GM12878 (cell line): Measurements from ENCODE around the gene GNGT2. TPM values are rescaled to one million over a fixed set of nuclear protein-coding genes. Genes with fewer than 3 reads are reported as not detected.

ENCODE experiments used
- ATAC-seq: fragments of 200-7000 bp; cut with Tn5 transposase; 3 replicates; pipeline ENCODE4 v1.9.1; 2020; ENCODE audit warnings: mild to moderate bottlenecking, moderate library complexity
- BruUV-seq: library from RNA; stranded (reverse); fragments of 400-500 nt; replicated peaks from 2 replicates; lab custom pipeline; 2021; lab: Mats Ljungman, UMichigan
- CTCF ChIA-PET: fragments of 300-600 bp; sonication (Branson Sonifier 250); formaldehyde crosslinking; extraction: SDS; loops from one replicate; lab custom pipeline; 2021; ENCODE audit warnings: inconsistent platforms; lab: Yijun Ruan, JAX
- POLR2A ChIA-PET: fragments of 350-600 bp; formaldehyde crosslinking; extraction: SDS; loops from one replicate; lab custom pipeline; 2021; ENCODE audit warnings: inconsistent platforms; lab: Charles Lee
- RAD21 ChIA-PET: fragments of 300-600 bp; sonication (Branson Sonifier 250); formaldehyde crosslinking; loops from one replicate; lab custom pipeline; 2023; ENCODE audit warnings: antibody characterized with exemption; ENCODE audit not compliant: unreplicated experiment; lab: Charles Lee
- SMC1A ChIA-PET: fragments of 300-600 bp; sonication (Branson Sonifier 250); formaldehyde crosslinking; loops from one replicate; lab custom pipeline; 2023; ENCODE audit not compliant: unreplicated experiment, uncharacterized antibody; lab: Charles Lee
- DNase-seq: peaks from one replicate; pipeline ENCODE4 v3.0.0-alpha.2; 2011; ENCODE audit warnings: low read depth, low spot score
- FAIRE-seq: peaks from 3 replicates; lab custom pipeline; 2011; peaks lifted over from hg19 to GRCh38; lab: Jason Lieb, UNC
- H2AFZ ChIP-seq: 2 replicates; pipeline ENCODE4 v1.6.0; 2011; ENCODE audit warnings: low read depth, low read length, control low read depth; ENCODE audit not compliant: control insufficient read depth
- H3K27ac ChIP-seq: 2 replicates; pipeline ENCODE4 v1.5.1; 2011; ENCODE audit warnings: control low read depth; ENCODE audit not compliant: control insufficient read depth, insufficient read depth
- H3K27me3 ChIP-seq, 2 experiments: replicated peaks in 1 of 2; 2 replicates each; pipeline versions ENCODE4 v1.6.0 to v1.6.1; 2011; ENCODE audit warnings: low read length in 1 of 2; ENCODE audit not compliant: control insufficient read depth in 2 of 2, insufficient read depth in 2 of 2
- H3K36me3 ChIP-seq, 2 experiments: 2 replicates each; pipeline ENCODE4 v1.5.1; 2011; ENCODE audit warnings: low read length in 1 of 2; ENCODE audit not compliant: control insufficient read depth in 2 of 2, insufficient read depth in 2 of 2
- H3K4me1 ChIP-seq: 2 replicates; pipeline ENCODE4 v1.6.1; 2011; ENCODE audit warnings: mild to moderate bottlenecking, low read length, moderate library complexity, mixed read lengths; ENCODE audit not compliant: control insufficient read depth, insufficient read depth
- H3K4me2 ChIP-seq: 2 replicates; pipeline ENCODE4 v1.6.0; 2011; ENCODE audit warnings: control low read depth; ENCODE audit not compliant: control insufficient read depth, insufficient read depth
- H3K4me3 ChIP-seq: fragments of 200-600 bp; sonication (generic); 2 replicates; pipeline ENCODE4 v1.5.1; 2016
- H3K79me2 ChIP-seq: 2 replicates; pipeline ENCODE4 v1.6.0; 2011; ENCODE audit warnings: low read length; ENCODE audit not compliant: control insufficient read depth, insufficient read depth
- H3K9ac ChIP-seq: 2 replicates; pipeline ENCODE4 v1.8.0; 2011; ENCODE audit warnings: low read length, control low read depth, mixed read lengths; ENCODE audit not compliant: control insufficient read depth, insufficient read depth
- H3K9me3 ChIP-seq: replicated peaks from 3 replicates; pipeline ENCODE4 v1.5.1; 2011; ENCODE audit warnings: mild to moderate bottlenecking, low read length; ENCODE audit not compliant: control insufficient read depth, insufficient read depth
- H4K20me1 ChIP-seq: 2 replicates; pipeline ENCODE4 v1.6.0; 2011; ENCODE audit not compliant: control insufficient read depth, insufficient read depth
- ASH2L ChIP-seq: fragments of 300-600, 200-600 bp; sonication (generic); IDR thresholded peaks from 2 replicates; pipeline ENCODE4 v1.6.1; 2017; ENCODE audit warnings: low read depth, mild to moderate bottlenecking, borderline replicate concordance
- CUX1 ChIP-seq: IDR thresholded peaks from 2 replicates; pipeline ENCODE4 v1.6.1; 2012; ENCODE audit warnings: improper control_type of control experiment, low read depth, low read length; ENCODE audit not compliant: insufficient replicate concordance
- IKZF2 ChIP-seq, 2 experiments: fragments of 450-650 bp; IDR thresholded peaks; 2 replicates each; pipeline ENCODE4 v1.6.1; 2017; ENCODE audit warnings: mild to moderate bottlenecking in 2 of 2, moderate library complexity in 2 of 2
- PAX8 ChIP-seq: fragments of 450-650 bp; IDR thresholded peaks from 2 replicates; pipeline ENCODE4 v1.6.1; 2017; ENCODE audit warnings: mild to moderate bottlenecking, moderate library complexity
- PRDM15 ChIP-seq: fragments of 450-650 bp; formaldehyde crosslinking; IDR thresholded peaks from 2 replicates; pipeline ENCODE4 v1.4.0; 2020; ENCODE audit warnings: mild to moderate bottlenecking, moderate library complexity
- RELA ChIP-seq: fragments of 450-650 bp; IDR thresholded peaks from 2 replicates; pipeline ENCODE4 v1.8.0; 2014; ENCODE audit warnings: borderline replicate concordance; ENCODE audit not compliant: partially characterized antibody
- TARDBP ChIP-seq: IDR thresholded peaks from 2 replicates; pipeline ENCODE4 v1.6.1; 2016; ENCODE audit warnings: borderline replicate concordance
- ZBED1 ChIP-seq: IDR thresholded peaks from 2 replicates; pipeline ENCODE4 v1.6.1; 2016; ENCODE audit warnings: borderline replicate concordance
- ZNF384 ChIP-seq: IDR thresholded peaks from 2 replicates; pipeline ENCODE4 v1.6.1; 2012; ENCODE audit warnings: low read depth, mild to moderate bottlenecking, low read length, improper control_type of control experiment, borderline replicate concordance
- WGBS: methylation state at CpG from one replicate; pipeline ENCODE4 v1.1.6; 2016; ENCODE audit warnings: low lambda C conversion rate; ENCODE audit not compliant: insufficient replicate concordance, insufficient coverage; ENCODE audit errors: missing lambda C conversion rate; 5-methylcytosine and 5-hydroxymethylcytosine counted together
- in situ Hi-C: fragments of 300-500 bp; cut with MboI; formaldehyde crosslinking; loops from 9 replicates; pipeline ENCODE4 v1.14.3; 2018; ENCODE audit warnings: mixed read lengths
- intact Hi-C: fragments of 100-400 bp; cut with micrococcal nuclease; formaldehyde crosslinking; loops from one replicate; pipeline ENCODE4 v1.14.2; 2022; ENCODE audit not compliant: unreplicated experiment
- polyA plus RNA-seq, 11 experiments: library from polyadenylated mRNA; depleted of rRNA in 4 of 11; unstranded in 6 of 11; stranded (reverse) in 5 of 11; fragments of >200 nt; fragmentation: Nextera tagmentation in 4 of 11; fragmentation: Illumina TruSeq in 1 of 11; extraction: Ambion mirVana in 4 of 11; extraction: Trizol in 1 of 11; gene quantifications; 1 replicate in 1 of 11; 2 replicates in 10 of 11; pipeline versions ENCODE4 v1.2.1 to v1.2.3, GENCODE V29; 2011 to 2016; ENCODE audit warnings: inconsistent platforms in 2 of 11, missing spikeins in 2 of 11, low read depth in 1 of 11
- total RNA-seq, 4 experiments: library from RNA; depleted of rRNA in 3 of 4; stranded (reverse); fragments of >200 nt in 3 of 4; fragmentation: Illumina TruSeq in 1 of 4; extraction: Trizol in 1 of 4; gene quantifications; 2 replicates each; pipeline versions ENCODE4 v1.2.1 to v1.2.3, GENCODE V29; 2013 to 2021
- TF ChIP-seq, protein P1 (sequence below): fragments of 450-650 bp; IDR thresholded peaks from 2 replicates; pipeline ENCODE4 v1.6.1; 2016; ENCODE audit warnings: mild to moderate bottlenecking
- TF ChIP-seq, protein P2 (sequence below): IDR thresholded peaks from 2 replicates; pipeline ENCODE4 v1.6.1; 2012; ENCODE audit warnings: low read length, inconsistent platforms

Gene GNGT2
- total and polyA plus RNA-seq, 10 of the 15 experiments (the other 5 are each of a cell fraction or from before 2014, with no cell fraction given), result 15.3 to 60.4 (median 32.0) TPM

DNA sequence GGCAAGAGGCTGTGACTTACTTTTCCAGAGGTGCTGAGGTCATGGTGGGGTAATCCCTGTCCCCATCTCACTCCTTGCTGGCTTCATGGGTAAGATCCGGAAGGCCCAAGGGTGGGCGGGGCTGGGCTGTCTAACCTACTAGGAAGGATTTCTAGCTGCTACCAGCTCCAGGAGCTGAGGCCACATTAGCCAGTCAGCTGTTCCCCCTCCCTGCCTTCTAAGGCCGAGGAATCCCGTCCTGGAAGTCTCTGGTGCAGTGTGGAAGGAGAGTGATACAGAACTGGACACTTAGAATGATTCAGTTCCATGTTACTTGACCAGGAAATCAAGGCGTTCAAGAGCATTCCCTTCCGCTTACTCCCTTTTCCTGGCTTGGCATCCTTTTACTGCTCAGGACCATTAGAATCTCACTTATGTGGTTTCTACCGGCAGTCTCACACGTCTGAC, 8.9 kb downstream of the GNGT2 start:
- in situ Hi-C loops, result no loop called here
- no peak overlapping the region for H3K4me2 ChIP-seq
- no peaks in the 10 kb centered on the region for H3K27me3 ChIP-seq
- H2AFZ ChIP-seq, result no peak overlapping the region
- ChIA-PET CTCF (no interaction called here), SMC1A (interaction anchor here (12.1 kb wide), 1 partner anchor 13 kb away, joined by 354 read pairs; the partner anchor contains the start of genes ABI3 and GNGT2), RAD21 (interaction anchor here (12.9 kb wide), 1 partner anchor 12 kb away, joined by 355 read pairs; the partner anchor contains the start of genes ABI3 and GNGT2), POLR2A (interaction anchor here (0.5 to 16.8 kb wide), 3 partner anchors 8 to 12 kb away, joined by 3 to 537 read pairs (median 3); partner anchors contain the start of genes ABI3 and GNGT2)
- FAIRE-seq (no peak), DNase-seq (no peak), ATAC-seq (no peak)
- intact Hi-C loops, result no loop called here
- 66% methylated on average over 7 of the region's 8 CpGs for WGBS
- no TSS peak for BruUV-seq
- no peaks in the 10 kb centered on the region for H4K20me1 ChIP-seq
- H3K4me1 ChIP-seq, result peaks cover under 1% of the 10 kb centered on the region
- H3K4me3 ChIP-seq, result no peak overlapping the region
- H3K9me3 ChIP-seq, result no peaks in the 10 kb centered on the region
- no peaks in the 10 kb centered on the region for H3K36me3 ChIP-seq
- H3K79me2 ChIP-seq, result no peaks in the 10 kb centered on the region
- H3K9ac ChIP-seq, result no peak overlapping the region
- H3K27ac ChIP-seq, result no peak overlapping the region
- no peak for TF ChIP-seq PAX8
- TF ChIP-seq IKZF2 (IDR thresholded peaks at IDR 0.05), result no peak
- TF ChIP-seq, protein P1, sequence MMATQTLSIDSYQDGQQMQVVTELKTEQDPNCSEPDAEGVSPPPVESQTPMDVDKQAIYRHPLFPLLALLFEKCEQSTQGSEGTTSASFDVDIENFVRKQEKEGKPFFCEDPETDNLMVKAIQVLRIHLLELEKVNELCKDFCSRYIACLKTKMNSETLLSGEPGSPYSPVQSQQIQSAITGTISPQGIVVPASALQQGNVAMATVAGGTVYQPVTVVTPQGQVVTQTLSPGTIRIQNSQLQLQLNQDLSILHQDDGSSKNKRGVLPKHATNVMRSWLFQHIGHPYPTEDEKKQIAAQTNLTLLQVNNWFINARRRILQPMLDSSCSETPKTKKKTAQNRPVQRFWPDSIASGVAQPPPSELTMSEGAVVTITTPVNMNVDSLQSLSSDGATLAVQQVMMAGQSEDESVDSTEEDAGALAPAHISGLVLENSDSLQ, result no peak
- no peak for TF ChIP-seq ASH2L
- no peak for TF ChIP-seq RELA
- no peak for TF ChIP-seq PRDM15 (CRISPR knock-in tag)
- TF ChIP-seq, protein P2, sequence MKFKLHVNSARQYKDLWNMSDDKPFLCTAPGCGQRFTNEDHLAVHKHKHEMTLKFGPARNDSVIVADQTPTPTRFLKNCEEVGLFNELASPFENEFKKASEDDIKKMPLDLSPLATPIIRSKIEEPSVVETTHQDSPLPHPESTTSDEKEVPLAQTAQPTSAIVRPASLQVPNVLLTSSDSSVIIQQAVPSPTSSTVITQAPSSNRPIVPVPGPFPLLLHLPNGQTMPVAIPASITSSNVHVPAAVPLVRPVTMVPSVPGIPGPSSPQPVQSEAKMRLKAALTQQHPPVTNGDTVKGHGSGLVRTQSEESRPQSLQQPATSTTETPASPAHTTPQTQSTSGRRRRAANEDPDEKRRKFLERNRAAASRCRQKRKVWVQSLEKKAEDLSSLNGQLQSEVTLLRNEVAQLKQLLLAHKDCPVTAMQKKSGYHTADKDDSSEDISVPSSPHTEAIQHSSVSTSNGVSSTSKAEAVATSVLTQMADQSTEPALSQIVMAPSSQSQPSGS, result no peak
- no peak for TF ChIP-seq CUX1
- TF ChIP-seq ZBED1, result no peak
- no peak for TF ChIP-seq ZNF384
- no peak for TF ChIP-seq TARDBP
